GM21786 (cell line): ENCODE data around the gene COX6A2.
"Not testable (repeated sequence)": the region's sequence is repeated elsewhere in the genome, so short reads cannot be mapped to it uniquely, and the experiment has no call there.

Experiments used
- ATAC-seq: cut with Tn5 transposase; IDR thresholded peaks from one replicate; pipeline ENCODE4 v1.9.1; 2021; ENCODE audit not compliant: unreplicated experiment

COX6A2 gene

GRCh38 chr16:31461921-31462804, 34.0 kb upstream of the COX6A2 start:
- ATAC-seq: no peak

- ATAC-seq: no peak
Measured at GRCh38 chr16:31461201-31461920, 33.2 kb upstream of the COX6A2 start.

GRCh38 chr16:31460582-31461002, 32.4 kb upstream of the COX6A2 start:
- ATAC-seq: no peak

GRCh38 chr16:31459687-31460581, 31.8 kb upstream of the COX6A2 start:
- ATAC-seq: peak; percentile 59

GRCh38 chr16:31458844-31459686, 30.9 kb upstream of the COX6A2 start, which contains the start of gene ARMC5:
Gene ARMC5 (plus strand): TSS chr16:31459501. CDS start chr16:31459525, 24 bp downstream.
- ATAC-seq: peak; percentile 68

- ATAC-seq: no peak
Measured at GRCh38 chr16:31458073-31458843, 30.1 kb upstream of the COX6A2 start.

- ATAC-seq: no peak
Measured at GRCh38 chr16:31456988-31457360, 28.8 kb upstream of the COX6A2 start.

- no peak for ATAC-seq
Measured at GRCh38 chr16:31455601-31456314, 27.6 kb upstream of the COX6A2 start.

- no peak for ATAC-seq
Measured at GRCh38 chr16:31453255-31454204, 25.4 kb upstream of the COX6A2 start.

GRCh38 chr16:31452631-31453106, 24.5 kb upstream of the COX6A2 start:
- no peak for ATAC-seq

- no peak for ATAC-seq
Measured at GRCh38 chr16:31451681-31452351, 23.7 kb upstream of the COX6A2 start.

- ATAC-seq: no peak
Measured at GRCh38 chr16:31451201-31451600, 23.0 kb upstream of the COX6A2 start.

GRCh38 chr16:31445931-31446330, 17.8 kb upstream of the COX6A2 start:
- ATAC-seq: not testable (repeated sequence)

- ATAC-seq: no peak
Measured at GRCh38 chr16:31441956-31442355, 13.8 kb upstream of the COX6A2 start.

GRCh38 chr16:31440516-31441184, 12.5 kb upstream of the COX6A2 start:
- ATAC-seq: no peak

GRCh38 chr16:31439519-31439918, 11.4 kb upstream of the COX6A2 start:
- no peak for ATAC-seq
